ENCODE measurements around the gene CNOT4. TPM values are rescaled to one million over a fixed set of nuclear protein-coding genes. Genes with fewer than 3 reads are reported as not detected.

Gene CNOT4
- total and polyA plus RNA-seq, 2 donors (not counting 1 experiment from before 2014, with no cell fraction given) = 14.9 to 15.9 TPM

GRCh38 chr7:135425036-135425435 lies 84.9 kb downstream of the CNOT4 start:
- DNase-seq (ENCODE audit: low read depth in 2 of 2) = no peak
- no peak overlapping the region for H3K4me2 ChIP-seq (ENCODE audit: extremely low read depth, insufficient read depth, low read length)
- H3K4me3 ChIP-seq (replicated peaks in 1 of 4; ENCODE audit: control extremely low read depth in 1 of 4, insufficient read depth in 1 of 4, low read depth in 3 of 4, low read length in 4 of 4) = no peak overlapping the region
- H3K36me3 ChIP-seq (ENCODE audit: control insufficient read depth, insufficient read depth, low read length) = no peaks in the 10 kb centered on the region
- no peaks in the 10 kb centered on the region for H3K27me3 ChIP-seq (ENCODE audit: control insufficient read depth, insufficient read depth, low read length)
- no peak overlapping the region for H2AFZ ChIP-seq (ENCODE audit: low read length)
- TF ChIP-seq CTCF (conservative IDR thresholded peaks at IDR 0.05 in 1 of 2, IDR thresholded peaks at IDR 0.05 in 1 of 2; ENCODE audit: low read depth in 1 of 2, low read length in 2 of 2) = no peak
- no peak for TF ChIP-seq EZH2 (IDR thresholded peaks at IDR 0.05; ENCODE audit: low read length, missing control alignments)
- H3K9ac ChIP-seq (ENCODE audit: insufficient read depth, low read length) = no peak overlapping the region
- no peak overlapping the region for H3K27ac ChIP-seq (ENCODE audit: insufficient read depth, low read length)
- no peaks in the 10 kb centered on the region for H3K9me3 ChIP-seq (ENCODE audit: control insufficient read depth, insufficient read depth, low read depth, low read length)
- H3K79me2 ChIP-seq (ENCODE audit: control insufficient read depth, insufficient read depth, low read length) = peaks cover 8% of the 10 kb centered on the region
- H3K4me1 ChIP-seq (ENCODE audit: control insufficient read depth, extremely low read depth, insufficient read depth, low read length) = no peaks in the 10 kb centered on the region
- H4K20me1 ChIP-seq (ENCODE audit: control insufficient read depth, extremely low read depth, insufficient read depth, low read length) = no peaks in the 10 kb centered on the region

- TF ChIP-seq CTCF (conservative IDR thresholded peaks at IDR 0.05 in 1 of 2, IDR thresholded peaks at IDR 0.05 in 1 of 2; ENCODE audit: low read depth in 1 of 2, low read length in 2 of 2) = no peak
- no peak for TF ChIP-seq EZH2 (IDR thresholded peaks at IDR 0.05; ENCODE audit: low read length, missing control alignments)
- no peak overlapping the region for H3K4me2 ChIP-seq (ENCODE audit: extremely low read depth, insufficient read depth, low read length)
- no peak overlapping the region for H2AFZ ChIP-seq (ENCODE audit: low read length)
- H3K4me1 ChIP-seq (ENCODE audit: control insufficient read depth, extremely low read depth, insufficient read depth, low read length) = no peaks in the 10 kb centered on the region
- H3K9me3 ChIP-seq (ENCODE audit: control insufficient read depth, insufficient read depth, low read depth, low read length) = no peaks in the 10 kb centered on the region
- H3K79me2 ChIP-seq (ENCODE audit: control insufficient read depth, insufficient read depth, low read length) = peaks cover 2% of the 10 kb centered on the region
- DNase-seq (ENCODE audit: low read depth in 2 of 2) = peak in 1 of 2 donors; percentile 23
- no peak overlapping the region for H3K27ac ChIP-seq (ENCODE audit: insufficient read depth, low read length)
- no peak overlapping the region for H3K4me3 ChIP-seq (replicated peaks in 1 of 4; ENCODE audit: control extremely low read depth in 1 of 4, insufficient read depth in 1 of 4, low read depth in 3 of 4, low read length in 4 of 4)
- no peaks in the 10 kb centered on the region for H3K27me3 ChIP-seq (ENCODE audit: control insufficient read depth, insufficient read depth, low read length)
- no peaks in the 10 kb centered on the region for H4K20me1 ChIP-seq (ENCODE audit: control insufficient read depth, extremely low read depth, insufficient read depth, low read length)
- peaks cover 2% of the 10 kb centered on the region for H3K36me3 ChIP-seq (ENCODE audit: control insufficient read depth, insufficient read depth, low read length)
- no peak overlapping the region for H3K9ac ChIP-seq (ENCODE audit: insufficient read depth, low read length)
These were observed 89.1 kb downstream of the CNOT4 start for GRCh38 chr7:135420786-135421185.

- no peaks in the 10 kb centered on the region for H4K20me1 ChIP-seq (ENCODE audit: control insufficient read depth, extremely low read depth, insufficient read depth, low read length)
- TF ChIP-seq EZH2 (IDR thresholded peaks at IDR 0.05; ENCODE audit: low read length, missing control alignments) = no peak
- no peak for TF ChIP-seq CTCF (conservative IDR thresholded peaks at IDR 0.05 in 1 of 2, IDR thresholded peaks at IDR 0.05 in 1 of 2; ENCODE audit: low read depth in 1 of 2, low read length in 2 of 2)
- no peaks in the 10 kb centered on the region for H3K27me3 ChIP-seq (ENCODE audit: control insufficient read depth, insufficient read depth, low read length)
- no peaks in the 10 kb centered on the region for H3K4me1 ChIP-seq (ENCODE audit: control insufficient read depth, extremely low read depth, insufficient read depth, low read length)
- H2AFZ ChIP-seq (ENCODE audit: low read length) = no peak overlapping the region
- H3K79me2 ChIP-seq (ENCODE audit: control insufficient read depth, insufficient read depth, low read length) = no peaks in the 10 kb centered on the region
- no peak for DNase-seq (ENCODE audit: low read depth in 2 of 2)
- no peak overlapping the region for H3K4me3 ChIP-seq (replicated peaks in 1 of 4; ENCODE audit: control extremely low read depth in 1 of 4, insufficient read depth in 1 of 4, low read depth in 3 of 4, low read length in 4 of 4)
- no peak overlapping the region for H3K9ac ChIP-seq (ENCODE audit: insufficient read depth, low read length)
- no peak overlapping the region for H3K4me2 ChIP-seq (ENCODE audit: extremely low read depth, insufficient read depth, low read length)
- peaks cover 2% of the 10 kb centered on the region for H3K36me3 ChIP-seq (ENCODE audit: control insufficient read depth, insufficient read depth, low read length)
- H3K9me3 ChIP-seq (ENCODE audit: control insufficient read depth, insufficient read depth, low read depth, low read length) = no peaks in the 10 kb centered on the region
- H3K27ac ChIP-seq (ENCODE audit: insufficient read depth, low read length) = no peak overlapping the region
These were observed 93.5 kb downstream of the CNOT4 start for GRCh38 chr7:135416431-135416830.

Data from fibroblast of lung (primary cell).